ENCODE results near the gene RNF214. TPM values are rescaled to one million over a fixed set of nuclear protein-coding genes. Genes with fewer than 3 reads are reported as not detected.

The RNF214 gene
- total RNA-seq, 1 donor = 13.4 TPM

- Histone ChIP-seq H2AFZ (ENCODE audit: low read length) (no peak overlapping the region), H3K9me3 (ENCODE audit: low read depth, low read length) (no peaks in the 10 kb centered on the region), H3K4me2 (ENCODE audit: insufficient read depth, low read length) (no peak overlapping the region), H3K27ac (ENCODE audit: low read depth, low read length) (no peak overlapping the region), H3K27me3 (ENCODE audit: insufficient read depth, low read length) (no peaks in the 10 kb centered on the region), H3K4me1 (ENCODE audit: insufficient read depth, low read length) (peaks cover 18% of the 10 kb centered on the region), H4K20me1 (ENCODE audit: insufficient read depth, low read length) (no peaks in the 10 kb centered on the region), H3K36me3 (ENCODE audit: insufficient read depth, low read length) (peaks cover 51% of the 10 kb centered on the region), H3K4me3 (ENCODE audit: insufficient read depth, low read length) (no peak overlapping the region), H3K79me2 (ENCODE audit: insufficient read depth, low read length) (no peaks in the 10 kb centered on the region)
- no peak for TF ChIP-seq CTCF (IDR thresholded peaks at IDR 0.05; ENCODE audit: extremely low read depth, low read depth, low read length)
- no peak for DNase-seq (ENCODE audit: insufficient read length, low spot score, missing footprints)
These were observed 50.5 kb downstream of the RNF214 start for GRCh38 chr11:117282956-117283355.

GRCh38 chr11:117284053-117284452 lies 51.6 kb downstream of the RNF214 start:
- Histone ChIP-seq H3K27me3 (ENCODE audit: insufficient read depth, low read length) (no peaks in the 10 kb centered on the region), H2AFZ (ENCODE audit: low read length) (no peak overlapping the region), H3K27ac (ENCODE audit: low read depth, low read length) (no peak overlapping the region), H3K36me3 (ENCODE audit: insufficient read depth, low read length) (peaks cover 60% of the 10 kb centered on the region), H3K4me1 (ENCODE audit: insufficient read depth, low read length) (peaks cover 18% of the 10 kb centered on the region), H3K4me2 (ENCODE audit: insufficient read depth, low read length) (no peak overlapping the region), H3K9me3 (ENCODE audit: low read depth, low read length) (no peaks in the 10 kb centered on the region), H4K20me1 (ENCODE audit: insufficient read depth, low read length) (no peaks in the 10 kb centered on the region), H3K4me3 (ENCODE audit: insufficient read depth, low read length) (no peak overlapping the region), H3K79me2 (ENCODE audit: insufficient read depth, low read length) (no peaks in the 10 kb centered on the region)
- DNase-seq (ENCODE audit: insufficient read length, low spot score, missing footprints) = no peak
- TF ChIP-seq CTCF (IDR thresholded peaks at IDR 0.05; ENCODE audit: extremely low read depth, low read depth, low read length) = no peak

GRCh38 chr11:117286588-117286987 lies 54.1 kb downstream of the RNF214 start:
- H3K4me1 ChIP-seq (ENCODE audit: insufficient read depth, low read length) = peaks cover 5% of the 10 kb centered on the region
- TF ChIP-seq CTCF (IDR thresholded peaks at IDR 0.05; ENCODE audit: extremely low read depth, low read depth, low read length) = no peak
- H3K36me3 ChIP-seq (ENCODE audit: insufficient read depth, low read length) = peaks cover 82% of the 10 kb centered on the region

GRCh38 chr11:117287668-117288067 lies 55.2 kb downstream of the RNF214 start:
- Histone ChIP-seq H3K4me1 (ENCODE audit: insufficient read depth, low read length) (no peaks in the 10 kb centered on the region), H2AFZ (ENCODE audit: low read length) (no peak overlapping the region), H3K9me3 (ENCODE audit: low read depth, low read length) (no peaks in the 10 kb centered on the region), H3K27ac (ENCODE audit: low read depth, low read length) (no peak overlapping the region), H3K36me3 (ENCODE audit: insufficient read depth, low read length) (peaks cover 88% of the 10 kb centered on the region), H4K20me1 (ENCODE audit: insufficient read depth, low read length) (no peaks in the 10 kb centered on the region), H3K27me3 (ENCODE audit: insufficient read depth, low read length) (no peaks in the 10 kb centered on the region), H3K4me3 (ENCODE audit: insufficient read depth, low read length) (no peak overlapping the region), H3K4me2 (ENCODE audit: insufficient read depth, low read length) (no peak overlapping the region), H3K79me2 (ENCODE audit: insufficient read depth, low read length) (no peaks in the 10 kb centered on the region)
- DNase-seq (ENCODE audit: insufficient read length, low spot score, missing footprints) = no peak
- TF ChIP-seq CTCF (IDR thresholded peaks at IDR 0.05; ENCODE audit: extremely low read depth, low read depth, low read length) = no peak

More at GRCh38 chr11:117286588-117286987, 54.1 kb downstream of the RNF214 start:
- no peak overlapping the region for H3K4me3 ChIP-seq (ENCODE audit: insufficient read depth, low read length)
- no peaks in the 10 kb centered on the region for H3K27me3 ChIP-seq (ENCODE audit: insufficient read depth, low read length)
- no peak overlapping the region for H3K27ac ChIP-seq (ENCODE audit: low read depth, low read length)
- no peak for DNase-seq (ENCODE audit: insufficient read length, low spot score, missing footprints)
- H4K20me1 ChIP-seq (ENCODE audit: insufficient read depth, low read length) = no peaks in the 10 kb centered on the region
- no peaks in the 10 kb centered on the region for H3K79me2 ChIP-seq (ENCODE audit: insufficient read depth, low read length)
- H3K9me3 ChIP-seq (ENCODE audit: low read depth, low read length) = no peaks in the 10 kb centered on the region
- no peak overlapping the region for H2AFZ ChIP-seq (ENCODE audit: low read length)
- no peak overlapping the region for H3K4me2 ChIP-seq (ENCODE audit: insufficient read depth, low read length)

Data from osteoblast (primary cell).